ENCODE data around the gene GRIK4.

Gene GRIK4

GRCh38 chr11:120682866-120683265, 171.3 kb downstream of the GRIK4 start:
- DNase-seq: no peak

- no peak for DNase-seq
Measured at GRCh38 chr11:120686516-120686915, 175.0 kb downstream of the GRIK4 start.

- DNase-seq: no peak
Measured at GRCh38 chr11:120688163-120688562, 176.6 kb downstream of the GRIK4 start.

- no peak for DNase-seq
Measured at GRCh38 chr11:120689596-120690275, 178.2 kb downstream of the GRIK4 start.

GRCh38 chr11:120690406-120690805, 178.9 kb downstream of the GRIK4 start:
- no peak for DNase-seq

- no peak for DNase-seq
Measured at GRCh38 chr11:120694726-120695125, 183.2 kb downstream of the GRIK4 start.

GRCh38 chr11:120695426-120695825, 183.9 kb downstream of the GRIK4 start:
- DNase-seq: no peak

GRCh38 chr11:120695939-120696338, 184.4 kb downstream of the GRIK4 start:
- DNase-seq: no peak

GRCh38 chr11:120696597-120697218, 185.2 kb downstream of the GRIK4 start:
- no peak for DNase-seq

GRCh38 chr11:120698918-120699317, 187.4 kb downstream of the GRIK4 start:
- DNase-seq: no peak

- no peak for DNase-seq
Measured at GRCh38 chr11:120702656-120703055, 191.1 kb downstream of the GRIK4 start.

GRCh38 chr11:120703358-120704152, 192.0 kb downstream of the GRIK4 start:
- DNase-seq: no peak

- DNase-seq: no peak
Measured at GRCh38 chr11:120704256-120704750, 192.8 kb downstream of the GRIK4 start.

- no peak for DNase-seq
Measured at GRCh38 chr11:120706257-120706656, 194.7 kb downstream of the GRIK4 start.

- no peak for DNase-seq
Measured at GRCh38 chr11:120707098-120707497, 195.6 kb downstream of the GRIK4 start.

- no peak for DNase-seq
Measured at GRCh38 chr11:120707663-120708062, 196.1 kb downstream of the GRIK4 start.

GRCh38 chr11:120708511-120709183, 197.1 kb downstream of the GRIK4 start:
- no peak for DNase-seq

GRCh38 chr11:120709808-120710207, 198.3 kb downstream of the GRIK4 start:
- DNase-seq: no peak

GRCh38 chr11:120710354-120711131, 199.0 kb downstream of the GRIK4 start:
- no peak for DNase-seq

GRCh38 chr11:120712014-120712413, 200.5 kb downstream of the GRIK4 start:
- no peak for DNase-seq

GRCh38 chr11:120712881-120713280, 201.3 kb downstream of the GRIK4 start:
- DNase-seq: no peak

- no peak for DNase-seq
Measured at GRCh38 chr11:120713296-120713695, 201.7 kb downstream of the GRIK4 start.

All from bone marrow (tissue), 2 donors.